Uterus (tissue), 2 donors: Measurements from ENCODE around the gene FAM120A.

ENCODE experiments used
- CTCF ChIP-seq, 4 experiments: fragments of 200-600 bp in 2 of 4; fragments of 450-650 bp in 2 of 4; sonication (generic) in 2 of 4; IDR thresholded peaks; one replicate each; pipeline ENCODE4 v1.5.1; 2016 to 2019; ENCODE audit warnings: antibody characterized with exemption in 4 of 4, mild to moderate bottlenecking in 2 of 4, moderate library complexity in 1 of 4
- POLR2A ChIP-seq, 2 donors: fragments of 450-650 bp; IDR thresholded peaks; one replicate each; pipeline ENCODE4 v1.6.1; 2016; ENCODE audit warnings: antibody characterized with exemption in 2 of 2, mild to moderate bottlenecking in 1 of 2, moderate library complexity in 1 of 2

GRCh38 chr9:93541005-93541404 is 89.5 kb downstream of the FAM120A start:
- TF ChIP-seq CTCF (IDR thresholded peaks at IDR 0.05) (no peak), POLR2A (IDR thresholded peaks at IDR 0.05) (no peak)
